HepG2 (cell line): ENCODE measurements around the gene GPHN. TPM values are rescaled to one million over a fixed set of nuclear protein-coding genes. Genes with fewer than 3 reads are reported as not detected.

Experiments
- ATAC-seq: fragments of 200-7000 bp; cut with Tn5 transposase; 3 replicates; pipeline ENCODE4 v1.9.1; 2020; ENCODE audit warnings: mild to moderate bottlenecking, moderate library complexity
- BruUV-seq: library from RNA; stranded (reverse); fragments of 400-500 nt; replicated peaks from 2 replicates; lab custom pipeline; 2021; lab: Mats Ljungman, UMichigan
- CTCF ChIA-PET: fragments of 300-600 bp; formaldehyde crosslinking; extraction: SDS; loops from one replicate; lab custom pipeline; 2021; ENCODE audit warnings: low total read pairs, inconsistent platforms, low intra/inter-chr PET ratio; lab: Yijun Ruan, JAX
- POLR2A ChIA-PET: fragments of 350-600 bp; sonication (Branson Sonifier 250); formaldehyde crosslinking; loops from one replicate; lab custom pipeline; 2020; ENCODE audit warnings: antibody characterized with exemption, inconsistent platforms; lab: Yijun Ruan, JAX
- DNase-seq: peaks from one replicate; pipeline ENCODE4 v3.0.0-alpha.2; 2015; ENCODE audit warnings: low spot score
- FAIRE-seq: peaks from 3 replicates; lab custom pipeline; 2011; peaks lifted over from hg19 to GRCh38; lab: Jason Lieb, UNC
- H2AFZ ChIP-seq: one replicate; pipeline ENCODE4 v1.6.1; 2011; ENCODE audit warnings: low read length, inconsistent platforms
- H3K27ac ChIP-seq: fragments of 300-600 bp; 3 replicates; pipeline ENCODE4 v1.8.0; 2011; ENCODE audit warnings: mixed run types, mild to moderate bottlenecking, mixed read lengths, low read length, inconsistent platforms; ENCODE audit not compliant: insufficient read depth; ENCODE audit errors: extremely low read length
- H3K27me3 ChIP-seq, 2 experiments: fragments of 200-600 bp in 1 of 2; 2 replicates in 1 of 2; 3 replicates in 1 of 2; pipeline versions ENCODE4 v1.6.0 to v1.8.0; 2011; ENCODE audit warnings: low read length in 2 of 2, mild to moderate bottlenecking in 2 of 2, moderate library complexity in 2 of 2, inconsistent platforms in 1 of 2; ENCODE audit not compliant: insufficient read depth in 2 of 2, control insufficient read depth in 1 of 2
- H3K36me3 ChIP-seq, 2 experiments: fragments of 200-600 bp in 1 of 2; replicated peaks in 1 of 2; 2 replicates in 1 of 2; 3 replicates in 1 of 2; pipeline versions ENCODE4 v1.5.1 to v1.8.0; 2011; ENCODE audit warnings: low read length in 2 of 2, inconsistent platforms in 1 of 2; ENCODE audit not compliant: insufficient read depth in 2 of 2, control insufficient read depth in 1 of 2
- H3K4me1 ChIP-seq: 2 replicates; pipeline ENCODE4 v1.5.1; 2012; ENCODE audit warnings: low read length, inconsistent platforms; ENCODE audit not compliant: insufficient read depth
- H3K4me2 ChIP-seq: 2 replicates; pipeline ENCODE4 v1.6.0; 2011; ENCODE audit warnings: low read depth, low read length, inconsistent platforms
- H3K4me3 ChIP-seq, 3 experiments: fragments of 200-600 bp in 1 of 3; sonication (generic), shearing (Covaris generic) in 1 of 3; replicated peaks in 1 of 3; 2 replicates each; pipeline ENCODE4 v1.5.1; 2011 to 2016; ENCODE audit warnings: low read length in 3 of 3, inconsistent platforms in 2 of 3, low read depth in 2 of 3, mild to moderate bottlenecking in 2 of 3, control low read depth in 1 of 3, mixed read lengths in 1 of 3; ENCODE audit not compliant: insufficient read depth in 1 of 3
- H3K79me2 ChIP-seq: one replicate; pipeline ENCODE4 v1.6.1; 2011; ENCODE audit warnings: low read length, inconsistent platforms; ENCODE audit not compliant: insufficient read depth
- H3K9ac ChIP-seq: 2 replicates; pipeline ENCODE4 v1.6.0; 2011; ENCODE audit warnings: mild to moderate bottlenecking, low read depth, low read length, inconsistent platforms; ENCODE audit not compliant: insufficient read depth
- H3K9me3 ChIP-seq: 2 replicates; pipeline ENCODE4 v1.5.1; 2012; ENCODE audit warnings: mild to moderate bottlenecking, low read length
- H4K20me1 ChIP-seq: 2 replicates; pipeline ENCODE4 v1.6.0; 2011; ENCODE audit warnings: inconsistent platforms, mild to moderate bottlenecking, low read length, moderate library complexity; ENCODE audit not compliant: insufficient read depth
- DNMT3B ChIP-seq: conservative IDR thresholded peaks from 2 replicates; pipeline ENCODE4 v1.6.1; 2016; ENCODE audit warnings: missing biosample characterization, control low read depth
- ELK4 ChIP-seq: sonication (generic); formaldehyde crosslinking; IDR thresholded peaks from 2 replicates; pipeline ENCODE4 v1.9.0; 2021; ENCODE audit warnings: missing genetic modification reagents, borderline replicate concordance
- ETV5 ChIP-seq: IDR thresholded peaks from 2 replicates; pipeline ENCODE4 v1.6.1; 2018; ENCODE audit warnings: missing biosample characterization, missing genetic modification reagents, inconsistent platforms, borderline replicate concordance
- GATA4 ChIP-seq: sonication (generic); IDR thresholded peaks from 2 replicates; pipeline ENCODE4 v1.6.1; 2016; ENCODE audit warnings: antibody characterized with exemption, low read depth, borderline replicate concordance
- HNF4G ChIP-seq, 2 experiments: sonication (generic) in 1 of 2; formaldehyde crosslinking in 1 of 2; IDR thresholded peaks; 2 replicates each; pipeline versions ENCODE4 v1.4.0 to v1.6.1; 2011 to 2020; ENCODE audit warnings: borderline replicate concordance in 2 of 2, low read depth in 2 of 2, mild to moderate bottlenecking in 2 of 2, low read length in 1 of 2, missing genetic modification reagents in 1 of 2, moderate library complexity in 1 of 2
- ISL2 ChIP-seq: sonication (generic); formaldehyde crosslinking; IDR thresholded peaks from 2 replicates; pipeline ENCODE4 v1.5.0; 2020; ENCODE audit warnings: missing genetic modification reagents
- MEIS2 ChIP-seq: sonication (generic); formaldehyde crosslinking; IDR thresholded peaks from 2 replicates; pipeline ENCODE4 v1.9.0; 2021; ENCODE audit warnings: mild to moderate bottlenecking, missing genetic modification reagents
- RBAK ChIP-seq: sonication (generic); formaldehyde crosslinking; IDR thresholded peaks from 2 replicates; pipeline ENCODE4 v1.5.1; 2020; ENCODE audit warnings: mild to moderate bottlenecking, missing genetic modification reagents
- RFX3 ChIP-seq: IDR thresholded peaks from 2 replicates; pipeline ENCODE4 v1.6.1; 2016; ENCODE audit warnings: missing biosample characterization, missing genetic modification reagents
- RFX5 ChIP-seq: IDR thresholded peaks from 2 replicates; pipeline ENCODE4 v1.6.1; 2011; ENCODE audit warnings: low read depth, low read length, improper control_type of control experiment
- SNAPC2 ChIP-seq: sonication (generic); formaldehyde crosslinking; IDR thresholded peaks from 2 replicates; pipeline ENCODE4 v1.8.1; 2022; ENCODE audit warnings: mild to moderate bottlenecking, missing genetic modification reagents
- SSRP1 ChIP-seq: IDR thresholded peaks from 2 replicates; pipeline ENCODE4 v1.6.1; 2016; ENCODE audit warnings: control low read depth
- TFDP1 ChIP-seq: IDR thresholded peaks from 2 replicates; pipeline ENCODE4 v1.6.1; 2016; ENCODE audit warnings: missing compliant biosample characterization, missing genetic modification reagents, borderline replicate concordance
- ZNF720 ChIP-seq: sonication (generic); formaldehyde crosslinking; IDR thresholded peaks from 2 replicates; pipeline ENCODE4 v1.4.0; 2020; ENCODE audit warnings: missing genetic modification reagents
- WGBS: methylation state at CpG from one replicate; pipeline ENCODE4 v1.1.6; 2017; ENCODE audit warnings: low lambda C conversion rate; 5-methylcytosine and 5-hydroxymethylcytosine counted together
- in situ Hi-C: cut with HindIII; loops from 2 replicates; pipeline ENCODE4 v1.10.0; 2017; ENCODE audit warnings: low pct_unique_long_range_greater_than_20kb; ENCODE audit not compliant: extremely low pct_ligation_motif_present
- intact Hi-C: fragments of 100-400 bp; cut with micrococcal nuclease; formaldehyde crosslinking; loops from one replicate; pipeline ENCODE4 v1.10.0; 2022; ENCODE audit not compliant: unreplicated experiment
- polyA plus RNA-seq, 8 experiments: library from polyadenylated mRNA; depleted of rRNA in 3 of 8; stranded (reverse) in 7 of 8; unstranded in 1 of 8; fragments of >200 nt; fragmentation: Illumina TruSeq in 4 of 8; extraction: Trizol in 4 of 8; gene quantifications; 2 replicates each; pipeline versions ENCODE4 v1.2.1 to v1.2.3, GENCODE V29; 2011 to 2016; ENCODE audit warnings: low read depth in 4 of 8, missing spikeins in 1 of 8, mixed read lengths in 1 of 8; ENCODE audit not compliant: insufficient read depth in 1 of 8
- total RNA-seq, 5 experiments: library from RNA; depleted of rRNA; stranded (reverse); fragments of >200 nt; fragmentation: Illumina TruSeq; extraction: Trizol; gene quantifications; 2 replicates each; pipeline ENCODE4 v1.2.3, GENCODE V29; 2016; ENCODE audit warnings: low read depth in 1 of 5
- TF ChIP-seq, protein P1 (sequence below): sonication (generic); formaldehyde crosslinking; conservative IDR thresholded peaks from 2 replicates; pipeline ENCODE4 v1.4.0; 2020; ENCODE audit warnings: missing genetic modification reagents
- TF ChIP-seq, protein P2 (sequence below): sonication (generic); formaldehyde crosslinking; IDR thresholded peaks from 2 replicates; pipeline ENCODE4 v1.4.0; 2020; ENCODE audit warnings: missing genetic modification reagents
- TF ChIP-seq, protein P3 (sequence below): sonication (generic); formaldehyde crosslinking; IDR thresholded peaks from 2 replicates; pipeline ENCODE4 v1.5.0; 2020; ENCODE audit warnings: missing genetic modification reagents

Gene GPHN
- total and polyA plus RNA-seq, 2 of the 13 experiments (the other 11 are each of a cell fraction or from before 2014, with no cell fraction given), result 12.7 to 19.2 TPM

DNA sequence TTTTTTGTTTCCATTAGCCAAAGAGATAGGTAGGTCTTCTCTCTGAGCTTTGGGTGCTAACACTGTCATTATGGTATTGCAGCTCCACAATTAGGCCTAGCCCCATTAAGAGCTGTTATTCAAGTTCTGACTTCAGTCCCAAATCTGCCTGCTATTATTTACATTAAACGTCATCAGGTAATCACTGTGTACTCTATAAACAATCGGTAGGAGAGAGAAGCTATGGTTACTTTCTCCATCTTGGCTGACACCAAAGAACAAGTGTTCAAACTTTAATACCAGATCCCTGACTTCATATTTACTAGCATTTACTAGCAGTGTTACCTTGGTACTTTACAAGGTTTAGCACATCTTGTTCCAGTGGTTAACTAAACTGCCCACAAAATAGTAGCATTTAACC, 376.2 kb downstream of the GPHN start (continued):
- TF ChIP-seq ISL2 (CRISPR knock-in tag), result no peak
- TF ChIP-seq, protein P1, sequence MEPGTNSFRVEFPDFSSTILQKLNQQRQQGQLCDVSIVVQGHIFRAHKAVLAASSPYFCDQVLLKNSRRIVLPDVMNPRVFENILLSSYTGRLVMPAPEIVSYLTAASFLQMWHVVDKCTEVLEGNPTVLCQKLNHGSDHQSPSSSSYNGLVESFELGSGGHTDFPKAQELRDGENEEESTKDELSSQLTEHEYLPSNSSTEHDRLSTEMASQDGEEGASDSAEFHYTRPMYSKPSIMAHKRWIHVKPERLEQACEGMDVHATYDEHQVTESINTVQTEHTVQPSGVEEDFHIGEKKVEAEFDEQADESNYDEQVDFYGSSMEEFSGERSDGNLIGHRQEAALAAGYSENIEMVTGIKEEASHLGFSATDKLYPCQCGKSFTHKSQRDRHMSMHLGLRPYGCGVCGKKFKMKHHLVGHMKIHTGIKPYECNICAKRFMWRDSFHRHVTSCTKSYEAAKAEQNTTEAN (CRISPR knock-in tag), result no peak
- TF ChIP-seq SNAPC2 (CRISPR knock-in tag), result no peak
- TF ChIP-seq GATA4, result no peak
- TF ChIP-seq RFX5, result no peak
- TF ChIP-seq, protein P2, sequence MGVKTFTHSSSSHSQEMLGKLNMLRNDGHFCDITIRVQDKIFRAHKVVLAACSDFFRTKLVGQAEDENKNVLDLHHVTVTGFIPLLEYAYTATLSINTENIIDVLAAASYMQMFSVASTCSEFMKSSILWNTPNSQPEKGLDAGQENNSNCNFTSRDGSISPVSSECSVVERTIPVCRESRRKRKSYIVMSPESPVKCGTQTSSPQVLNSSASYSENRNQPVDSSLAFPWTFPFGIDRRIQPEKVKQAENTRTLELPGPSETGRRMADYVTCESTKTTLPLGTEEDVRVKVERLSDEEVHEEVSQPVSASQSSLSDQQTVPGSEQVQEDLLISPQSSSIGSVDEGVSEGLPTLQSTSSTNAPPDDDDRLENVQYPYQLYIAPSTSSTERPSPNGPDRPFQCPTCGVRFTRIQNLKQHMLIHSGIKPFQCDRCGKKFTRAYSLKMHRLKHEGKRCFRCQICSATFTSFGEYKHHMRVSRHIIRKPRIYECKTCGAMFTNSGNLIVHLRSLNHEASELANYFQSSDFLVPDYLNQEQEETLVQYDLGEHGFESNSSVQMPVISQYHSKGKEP (CRISPR knock-in tag), result no peak
- no peak for TF ChIP-seq MEIS2 (CRISPR knock-in tag)
- TF ChIP-seq HNF4G (IDR thresholded peaks at IDR 0.05; ENCODE audit: borderline replicate concordance, low read depth, low read length), result no peak
- TF ChIP-seq HNF4G (CRISPR knock-in tag; IDR thresholded peaks at IDR 0.05; ENCODE audit: borderline replicate concordance, low read depth), result no peak
- TF ChIP-seq, protein P3, sequence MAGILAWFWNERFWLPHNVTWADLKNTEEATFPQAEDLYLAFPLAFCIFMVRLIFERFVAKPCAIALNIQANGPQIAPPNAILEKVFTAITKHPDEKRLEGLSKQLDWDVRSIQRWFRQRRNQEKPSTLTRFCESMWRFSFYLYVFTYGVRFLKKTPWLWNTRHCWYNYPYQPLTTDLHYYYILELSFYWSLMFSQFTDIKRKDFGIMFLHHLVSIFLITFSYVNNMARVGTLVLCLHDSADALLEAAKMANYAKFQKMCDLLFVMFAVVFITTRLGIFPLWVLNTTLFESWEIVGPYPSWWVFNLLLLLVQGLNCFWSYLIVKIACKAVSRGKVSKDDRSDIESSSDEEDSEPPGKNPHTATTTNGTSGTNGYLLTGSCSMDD (CRISPR knock-in tag), result no peak

GRCh38 chr14:66900719-66901118, 392.8 kb downstream of the GPHN start:
- intact Hi-C loops (no loop called here), in situ Hi-C loops (no loop called here)
- no peaks in the 10 kb centered on the region for H4K20me1 ChIP-seq
- no peak overlapping the region for H2AFZ ChIP-seq
- no peaks in the 10 kb centered on the region for H3K4me1 ChIP-seq
- no peak overlapping the region for H3K27ac ChIP-seq
- H3K36me3 ChIP-seq, result no peaks in the 10 kb centered on the region
- ChIA-PET POLR2A (no interaction called here), CTCF (no interaction called here)
- FAIRE-seq (no peak), DNase-seq (no peak), ATAC-seq (no peak)
- H3K4me3 ChIP-seq, result no peak overlapping the region
- 96% methylated on average over 2 of the region's 2 CpGs for WGBS
- H3K27me3 ChIP-seq, result no peaks in the 10 kb centered on the region
- H3K9ac ChIP-seq, result no peak overlapping the region
- H3K79me2 ChIP-seq, result no peaks in the 10 kb centered on the region
- no peaks in the 10 kb centered on the region for H3K9me3 ChIP-seq
- BruUV-seq, result no TSS peak
- no peak overlapping the region for H3K4me2 ChIP-seq
- TF ChIP-seq DNMT3B (CRISPR knock-in tag) (no peak), SSRP1 (CRISPR knock-in tag) (no peak), ZNF720 (CRISPR knock-in tag) (no peak), TFDP1 (CRISPR knock-in tag) (no peak), RFX3 (CRISPR knock-in tag) (no peak), RBAK (CRISPR knock-in tag) (no peak), ELK4 (CRISPR knock-in tag) (no peak), ETV5 (CRISPR knock-in tag) (no peak)
